NOMO-1 treated with dmso at 0.1 percent for 144 hours (cell line): ENCODE data around the gene GPM6B.
"Not testable (repeated sequence)": the region's sequence is repeated elsewhere in the genome, so short reads cannot be mapped to it uniquely, and the experiment has no call there.

ENCODE experiments used
- DNase-seq: peaks from one replicate; lab custom pipeline; 2025; ENCODE audit not compliant: unreplicated experiment; lab: John Stamatoyannopoulos, UW

GPM6B gene

GRCh38 chrX:13733506-13733905 is 83.4 kb downstream of the GPM6B start:
- no peak for DNase-seq

GRCh38 chrX:13732246-13733067 is 84.4 kb downstream of the GPM6B start:
- DNase-seq = no peak

GRCh38 chrX:13730523-13730922 is 86.4 kb downstream of the GPM6B start:
- not testable (repeated sequence) for DNase-seq

- DNase-seq = not testable (repeated sequence)
These were observed 90.3 kb downstream of the GPM6B start for GRCh38 chrX:13726583-13726982.

- not testable (repeated sequence) for DNase-seq
These were observed 92.0 kb downstream of the GPM6B start for GRCh38 chrX:13724878-13725277.

- no peak for DNase-seq
These were observed 94.9 kb downstream of the GPM6B start for GRCh38 chrX:13721819-13722519.

GRCh38 chrX:13721371-13721770 is 95.5 kb downstream of the GPM6B start:
- no peak for DNase-seq
